Measurements from ENCODE around the gene CEP41.

DNA sequence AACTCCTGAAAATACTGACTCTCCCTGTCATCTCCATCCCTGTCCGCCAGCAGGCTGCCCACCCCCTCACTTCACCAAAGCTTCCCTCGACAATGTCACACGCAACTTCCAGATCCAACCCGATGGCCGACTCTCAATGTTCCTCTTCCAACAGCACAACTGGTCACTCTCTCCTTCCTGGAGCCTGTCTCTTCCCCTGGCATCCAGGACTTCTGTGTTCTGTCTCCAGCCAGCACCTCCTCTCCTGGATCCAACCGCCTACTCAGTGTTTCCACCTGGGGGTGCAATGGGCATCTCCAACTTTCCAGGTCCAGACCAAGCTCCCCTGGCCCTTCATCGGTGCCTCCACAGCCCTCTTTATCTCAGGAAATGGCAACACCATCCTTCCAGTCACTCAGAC is 87.6 kb downstream of the CEP41 start:
- TF ChIP-seq POLR2AphosphoS5 (IDR thresholded peaks at IDR 0.05; ENCODE audit: low read depth): no peak
- TF ChIP-seq, protein P1, sequence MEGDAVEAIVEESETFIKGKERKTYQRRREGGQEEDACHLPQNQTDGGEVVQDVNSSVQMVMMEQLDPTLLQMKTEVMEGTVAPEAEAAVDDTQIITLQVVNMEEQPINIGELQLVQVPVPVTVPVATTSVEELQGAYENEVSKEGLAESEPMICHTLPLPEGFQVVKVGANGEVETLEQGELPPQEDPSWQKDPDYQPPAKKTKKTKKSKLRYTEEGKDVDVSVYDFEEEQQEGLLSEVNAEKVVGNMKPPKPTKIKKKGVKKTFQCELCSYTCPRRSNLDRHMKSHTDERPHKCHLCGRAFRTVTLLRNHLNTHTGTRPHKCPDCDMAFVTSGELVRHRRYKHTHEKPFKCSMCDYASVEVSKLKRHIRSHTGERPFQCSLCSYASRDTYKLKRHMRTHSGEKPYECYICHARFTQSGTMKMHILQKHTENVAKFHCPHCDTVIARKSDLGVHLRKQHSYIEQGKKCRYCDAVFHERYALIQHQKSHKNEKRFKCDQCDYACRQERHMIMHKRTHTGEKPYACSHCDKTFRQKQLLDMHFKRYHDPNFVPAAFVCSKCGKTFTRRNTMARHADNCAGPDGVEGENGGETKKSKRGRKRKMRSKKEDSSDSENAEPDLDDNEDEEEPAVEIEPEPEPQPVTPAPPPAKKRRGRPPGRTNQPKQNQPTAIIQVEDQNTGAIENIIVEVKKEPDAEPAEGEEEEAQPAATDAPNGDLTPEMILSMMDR (IDR thresholded peaks at IDR 0.05; ENCODE audit: insufficient read depth, low read length): no peak
